ENCODE measurements around the gene ZFP42. TPM values are rescaled to one million over a fixed set of nuclear protein-coding genes. Genes with fewer than 3 reads are reported as not detected.

ZFP42 gene
- total RNA-seq, 1 donor from 2014 or later: not detected

DNA sequence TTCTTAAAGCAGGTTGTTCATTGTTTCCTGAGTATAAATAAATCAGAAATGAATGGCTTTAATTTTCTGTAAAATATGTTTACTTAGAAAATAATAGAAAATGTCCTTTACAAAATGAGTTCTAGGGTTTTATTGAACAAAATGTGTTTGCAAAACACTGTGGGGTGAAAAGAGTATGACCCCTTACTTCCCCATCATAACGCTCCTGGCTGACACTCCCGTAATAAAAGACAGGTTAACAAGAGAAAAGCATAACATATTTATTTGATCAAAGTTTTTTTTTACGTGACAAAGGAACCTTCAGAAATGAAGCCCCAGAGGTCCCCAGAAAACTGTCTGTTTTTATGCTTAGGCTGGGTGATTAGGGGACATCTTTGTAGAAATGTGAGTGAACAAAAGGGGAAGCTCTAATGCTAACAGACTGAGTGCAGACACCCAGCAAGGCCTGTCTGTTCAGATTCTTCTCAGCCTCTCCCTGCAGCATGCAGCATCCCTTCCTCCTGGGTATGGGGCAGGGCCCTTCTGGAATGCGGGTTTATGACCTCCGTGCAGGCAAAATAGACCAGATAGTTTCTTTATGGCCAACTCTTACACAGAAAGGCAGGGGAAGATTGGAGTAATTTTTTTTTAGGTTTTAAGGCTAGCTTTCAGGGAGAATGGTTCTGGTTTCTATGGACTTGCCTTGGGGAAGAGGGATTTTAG, 26.1 kb downstream of the ZFP42 start:
- no peak for TF ChIP-seq POLR2A (IDR thresholded peaks at IDR 0.05)
- no peak for TF ChIP-seq CTCF (IDR thresholded peaks at IDR 0.05)
- TF ChIP-seq POLR2AphosphoS5 (IDR thresholded peaks at IDR 0.05; ENCODE audit: insufficient read depth in 1 of 2, low read depth in 1 of 2): no peak
- Histone ChIP-seq H3K9me3 (no peaks in the 10 kb centered on the region), H3K36me3 (no peaks in the 10 kb centered on the region), H3K4me1 (no peaks in the 10 kb centered on the region), H3K27ac (no peak overlapping the region), H3K4me3 (no peak overlapping the region), H3K27me3 (no peaks in the 10 kb centered on the region)
- DNase-seq (ENCODE audit: extremely low spot score in 2 of 2): no peak
- intact Hi-C loops (cut with DNase I): no loop called here

DNA sequence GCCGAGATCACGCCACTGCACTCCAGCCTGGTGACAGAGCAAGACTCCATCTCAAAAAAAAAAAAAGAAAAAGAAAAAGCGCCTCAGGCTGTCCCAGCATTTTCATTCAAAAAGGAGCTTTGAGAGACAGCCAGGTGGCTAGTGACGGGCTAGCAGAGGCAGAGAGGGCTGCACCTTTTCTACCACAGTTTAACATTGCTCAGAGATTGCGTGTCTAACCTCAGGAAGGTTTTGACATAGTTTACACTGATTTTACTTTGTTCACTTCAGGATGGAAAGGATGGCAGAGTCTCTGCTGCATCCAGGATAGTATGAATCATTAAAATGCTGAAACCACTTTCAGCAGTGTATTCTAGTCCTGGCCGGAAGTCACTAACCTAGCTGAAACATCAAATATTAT, 28.1 kb downstream of the ZFP42 start:
- Histone ChIP-seq H3K4me3 (no peak overlapping the region), H3K4me1 (no peaks in the 10 kb centered on the region), H3K27me3 (no peaks in the 10 kb centered on the region), H3K9me3 (no peaks in the 10 kb centered on the region), H3K36me3 (no peaks in the 10 kb centered on the region), H3K27ac (no peak overlapping the region)
- DNase-seq (ENCODE audit: extremely low spot score in 2 of 2): no peak
- no peak for TF ChIP-seq POLR2AphosphoS5 (IDR thresholded peaks at IDR 0.05; ENCODE audit: insufficient read depth in 1 of 2, low read depth in 1 of 2)
- no peak for TF ChIP-seq CTCF (IDR thresholded peaks at IDR 0.05)
- no peak for TF ChIP-seq POLR2A (IDR thresholded peaks at IDR 0.05)
- intact Hi-C loops (cut with DNase I): no loop called here

DNA sequence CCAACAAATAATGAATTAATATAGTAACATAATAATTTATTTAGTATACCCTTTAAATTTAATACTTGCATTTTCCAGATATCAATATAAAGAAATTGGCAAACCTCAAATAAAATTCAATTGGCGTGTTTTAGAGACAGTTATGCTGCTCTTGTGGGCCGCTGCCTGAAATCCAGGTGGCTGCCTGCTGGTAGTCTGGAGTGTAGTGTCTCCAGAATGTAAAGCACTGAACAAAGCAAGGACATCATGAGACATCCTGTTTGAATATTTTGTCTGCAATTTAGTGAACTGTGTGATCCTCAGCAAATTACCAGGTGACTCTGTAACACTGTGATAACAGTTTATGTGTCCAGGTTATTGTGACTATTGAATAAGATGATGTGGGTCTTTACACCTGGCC, 29.9 kb downstream of the ZFP42 start:
- H3K27ac ChIP-seq: no peak overlapping the region
- no peak for DNase-seq (ENCODE audit: extremely low spot score in 2 of 2)
- no peaks in the 10 kb centered on the region for H3K36me3 ChIP-seq
- no peaks in the 10 kb centered on the region for H3K27me3 ChIP-seq
- intact Hi-C loops (cut with DNase I): no loop called here
- H3K4me1 ChIP-seq: no peaks in the 10 kb centered on the region
- no peaks in the 10 kb centered on the region for H3K9me3 ChIP-seq
- no peak for TF ChIP-seq POLR2A (IDR thresholded peaks at IDR 0.05)
- no peak for TF ChIP-seq POLR2AphosphoS5 (IDR thresholded peaks at IDR 0.05; ENCODE audit: insufficient read depth in 1 of 2, low read depth in 1 of 2)
- no peak for TF ChIP-seq CTCF (IDR thresholded peaks at IDR 0.05)
- H3K4me3 ChIP-seq: no peak overlapping the region

DNA sequence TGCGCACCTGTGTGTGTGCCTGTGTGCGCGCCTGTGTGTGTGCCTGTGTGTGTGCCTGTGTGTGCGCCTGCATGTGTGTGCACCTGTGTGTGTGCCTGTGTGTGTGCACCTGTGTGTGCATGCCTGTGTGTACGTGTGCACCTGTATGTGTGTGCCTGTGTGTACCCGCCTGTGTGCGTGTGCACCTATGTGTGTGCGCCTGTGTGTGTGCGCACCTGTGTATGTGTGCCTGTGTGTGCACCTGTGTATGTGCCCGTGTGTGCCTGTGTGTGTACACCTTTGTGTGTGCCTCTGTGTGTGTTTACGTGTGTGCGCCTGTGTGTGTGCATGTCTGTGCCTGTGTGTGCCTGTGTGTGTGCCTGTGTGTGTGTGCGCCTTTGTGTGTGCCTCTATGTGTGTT, 33.5 kb downstream of the ZFP42 start:
- H3K9me3 ChIP-seq: no peaks in the 10 kb centered on the region
- no peak for TF ChIP-seq POLR2AphosphoS5 (IDR thresholded peaks at IDR 0.05; ENCODE audit: insufficient read depth in 1 of 2, low read depth in 1 of 2)
- TF ChIP-seq POLR2A (IDR thresholded peaks at IDR 0.05): no peak
- TF ChIP-seq CTCF (IDR thresholded peaks at IDR 0.05): no peak
- H3K36me3 ChIP-seq: no peaks in the 10 kb centered on the region
- no peaks in the 10 kb centered on the region for H3K4me1 ChIP-seq
- no peak for DNase-seq (ENCODE audit: extremely low spot score in 2 of 2)
- H3K4me3 ChIP-seq: no peak overlapping the region
- no peak overlapping the region for H3K27ac ChIP-seq
- intact Hi-C loops (cut with DNase I): no loop called here
- no peaks in the 10 kb centered on the region for H3K27me3 ChIP-seq

DNA sequence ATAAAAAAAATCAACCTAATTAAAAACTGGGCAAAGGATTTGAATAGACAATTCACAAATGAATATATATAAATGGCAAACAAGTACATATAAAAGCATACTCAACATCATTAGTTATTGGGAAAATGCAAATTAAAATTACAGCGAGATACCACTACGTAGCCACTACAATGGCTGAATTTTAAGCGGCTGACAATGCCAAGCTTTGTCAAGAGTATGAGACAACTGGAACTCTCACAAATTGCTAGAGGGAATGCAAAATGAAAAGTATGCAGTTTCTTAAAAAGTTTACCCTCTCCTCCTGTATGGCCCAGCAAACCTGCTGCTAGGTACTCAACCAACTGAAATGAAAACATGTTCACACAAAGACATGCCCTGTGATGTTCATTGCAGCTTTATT, 34.8 kb downstream of the ZFP42 start:
- no peaks in the 10 kb centered on the region for H3K27me3 ChIP-seq
- no peaks in the 10 kb centered on the region for H3K9me3 ChIP-seq
- no peak for DNase-seq (ENCODE audit: extremely low spot score in 2 of 2)
- no peaks in the 10 kb centered on the region for H3K36me3 ChIP-seq
- TF ChIP-seq POLR2A (IDR thresholded peaks at IDR 0.05) (no peak), CTCF (IDR thresholded peaks at IDR 0.05) (no peak), POLR2AphosphoS5 (IDR thresholded peaks at IDR 0.05; ENCODE audit: insufficient read depth in 1 of 2, low read depth in 1 of 2) (no peak)
- intact Hi-C loops (cut with DNase I): no loop called here
- no peaks in the 10 kb centered on the region for H3K4me1 ChIP-seq
- H3K4me3 ChIP-seq: no peak overlapping the region
- H3K27ac ChIP-seq: no peak overlapping the region

All from vagina (tissue), 2 donors.